ENCODE results near the gene HIPK2. TPM values are rescaled to one million over a fixed set of nuclear protein-coding genes. Genes with fewer than 3 reads are reported as not detected.

HIPK2 gene
- total RNA-seq, 1 donor from 2014 or later, result 7.7 TPM

DNA sequence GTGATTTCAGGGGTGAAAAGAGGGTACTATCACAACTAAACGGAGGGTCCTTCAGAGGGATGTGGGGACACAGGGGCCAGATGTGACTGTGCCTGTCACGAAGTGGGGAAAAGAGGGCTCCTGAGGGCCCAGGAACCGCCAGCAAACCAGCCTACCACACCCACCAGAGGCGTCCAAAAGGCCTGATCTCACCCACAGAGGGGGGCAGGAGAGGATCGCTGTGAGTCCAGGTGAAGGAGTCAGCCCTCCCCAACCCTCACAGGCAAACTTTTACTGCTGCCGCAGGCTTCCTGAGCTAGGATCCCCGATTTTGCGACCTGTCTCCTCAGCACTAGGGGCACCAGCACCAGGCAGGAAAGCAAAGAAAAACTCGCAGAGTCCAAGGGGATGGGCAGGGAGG lies 64.7 kb downstream of the HIPK2 start:
- DNase-seq, result no peak

DNA sequence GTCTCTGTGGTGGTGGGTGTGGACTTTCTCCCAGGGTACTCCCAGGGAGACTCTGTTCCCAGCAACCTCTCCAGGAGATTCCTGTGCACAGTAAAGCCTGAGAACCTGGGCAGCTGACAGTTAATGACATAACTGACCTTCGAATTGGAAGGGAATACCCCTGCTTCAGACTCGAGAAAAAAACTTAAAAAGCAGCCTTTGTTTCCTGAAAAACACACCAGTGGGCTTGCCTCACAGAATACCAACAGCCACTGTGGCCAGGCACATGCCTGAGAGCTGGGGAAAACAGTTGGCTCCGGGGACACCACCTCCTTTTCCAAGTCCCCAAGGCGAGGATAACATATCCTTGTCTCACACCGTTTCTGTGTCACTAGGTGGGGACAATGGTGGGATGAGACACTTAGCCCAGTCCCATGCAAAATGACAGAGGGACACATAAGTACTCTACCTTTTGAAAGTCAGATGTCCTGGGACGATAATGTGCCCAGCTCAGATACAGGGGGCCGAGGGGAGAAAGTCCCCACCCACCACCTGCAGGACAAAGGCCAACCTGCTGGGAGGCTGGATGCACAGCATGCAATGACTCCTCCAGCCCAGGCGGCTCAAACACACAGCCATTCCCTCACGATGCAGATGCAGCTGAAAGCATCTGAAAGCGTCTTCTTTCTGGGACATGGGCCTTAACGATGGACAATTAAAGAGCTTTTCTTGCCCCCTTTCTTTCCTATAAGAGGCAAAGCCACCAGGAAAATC lies 65.6 kb downstream of the HIPK2 start:
- no peak for DNase-seq

DNA sequence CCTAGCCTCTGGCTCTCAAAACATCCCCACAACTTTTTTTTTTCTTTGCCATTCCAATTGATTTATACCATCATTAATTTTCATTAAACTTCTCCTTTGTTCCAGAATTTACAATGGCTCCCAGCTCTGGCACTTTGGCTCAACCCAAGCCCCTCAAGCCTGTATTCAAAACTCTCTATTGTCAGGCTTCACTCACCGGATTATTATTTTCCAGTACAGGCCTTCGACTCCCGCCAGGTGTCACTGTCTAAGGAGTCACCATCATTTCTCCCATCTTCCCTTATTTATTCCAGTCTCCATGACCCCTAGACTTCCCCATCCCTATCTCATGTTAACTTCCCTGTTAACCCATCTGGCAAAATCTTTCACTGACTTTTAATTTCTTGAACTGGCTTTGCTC lies 67.8 kb downstream of the HIPK2 start:
- DNase-seq, result no peak

DNA sequence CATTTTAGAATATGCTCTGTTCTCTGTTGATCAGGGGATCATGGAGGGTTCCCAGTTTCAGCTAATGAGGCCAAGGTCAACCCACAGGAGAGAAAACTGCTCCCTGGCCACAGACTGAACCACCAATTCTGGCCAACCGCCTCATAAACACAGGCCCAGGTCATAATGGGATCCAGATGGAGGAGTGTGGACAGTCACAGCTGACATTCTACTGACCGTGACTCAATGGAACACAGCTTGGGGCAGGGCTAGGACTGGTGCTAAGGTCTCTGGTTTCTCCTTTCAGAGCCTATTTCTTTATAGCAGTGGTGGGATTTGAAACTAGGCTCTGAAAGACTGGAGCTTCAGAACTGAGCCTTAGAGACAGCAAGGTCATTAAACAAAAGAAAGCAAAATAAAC lies 68.3 kb downstream of the HIPK2 start:
- no peak for DNase-seq

DNA sequence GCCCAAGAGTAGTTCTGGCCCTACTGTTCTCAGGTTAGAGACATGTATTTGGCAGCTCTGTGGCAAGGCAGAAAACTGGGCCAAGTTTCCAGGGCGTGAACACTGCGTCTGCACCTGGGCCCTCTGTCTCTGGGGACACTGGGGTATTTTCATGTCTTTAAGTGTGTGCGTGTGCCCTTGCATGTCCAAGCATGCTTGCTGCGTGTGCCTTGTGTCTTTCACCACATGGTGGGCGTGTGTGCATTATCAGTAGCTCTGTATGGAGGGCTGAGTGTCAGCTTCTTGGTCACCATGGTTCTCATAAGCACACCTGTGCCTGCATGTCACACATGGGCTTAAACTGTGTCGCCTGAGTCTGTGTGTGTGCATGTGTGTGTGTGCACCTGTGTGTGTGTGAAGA lies 69.3 kb downstream of the HIPK2 start:
- no peak for DNase-seq

DNA sequence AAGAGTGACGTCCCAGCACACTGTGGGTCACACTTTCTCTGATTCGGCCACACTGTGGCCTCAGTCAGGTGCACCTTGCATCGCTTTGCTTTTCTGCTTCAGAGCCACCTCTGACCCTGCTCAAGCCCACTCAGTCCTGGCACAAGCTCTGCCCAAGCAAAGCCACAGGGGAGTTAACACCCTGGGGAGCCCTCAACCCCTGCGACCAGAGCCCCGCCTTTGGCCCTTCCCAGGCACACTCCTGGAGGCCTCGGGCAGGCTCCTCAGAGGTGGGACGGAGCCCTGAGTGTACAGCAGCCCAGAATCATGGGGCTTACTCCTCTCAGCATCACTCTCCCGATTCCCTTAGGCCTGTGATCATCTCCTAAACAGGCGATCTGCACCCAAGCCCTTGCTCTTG lies 71.0 kb downstream of the HIPK2 start:
- no peak for DNase-seq

DNA sequence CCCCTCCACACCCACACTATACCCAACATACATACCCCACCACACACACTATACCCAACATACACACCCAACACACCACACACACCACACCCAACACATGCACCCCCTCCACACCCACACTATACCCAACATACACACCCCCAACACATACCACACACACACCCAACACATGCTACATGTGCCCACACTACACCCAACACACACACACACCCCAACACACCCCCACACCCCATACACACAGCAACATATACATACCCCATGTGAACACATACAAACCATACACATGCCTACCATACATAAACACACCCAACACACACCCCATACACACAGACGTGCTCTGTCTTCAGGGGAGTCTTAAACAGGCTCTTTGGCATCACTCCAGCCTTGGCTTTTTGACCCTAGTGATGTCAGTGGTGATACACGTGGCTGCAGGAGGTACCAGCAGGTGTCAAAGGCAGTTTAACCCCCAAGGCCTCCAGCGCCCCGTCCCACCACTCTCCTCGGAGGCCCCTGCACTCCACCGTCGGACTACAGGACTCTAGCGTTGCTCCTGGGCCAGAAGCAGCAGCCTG lies 73.4 kb downstream of the HIPK2 start:
- no peak for DNase-seq

DNA sequence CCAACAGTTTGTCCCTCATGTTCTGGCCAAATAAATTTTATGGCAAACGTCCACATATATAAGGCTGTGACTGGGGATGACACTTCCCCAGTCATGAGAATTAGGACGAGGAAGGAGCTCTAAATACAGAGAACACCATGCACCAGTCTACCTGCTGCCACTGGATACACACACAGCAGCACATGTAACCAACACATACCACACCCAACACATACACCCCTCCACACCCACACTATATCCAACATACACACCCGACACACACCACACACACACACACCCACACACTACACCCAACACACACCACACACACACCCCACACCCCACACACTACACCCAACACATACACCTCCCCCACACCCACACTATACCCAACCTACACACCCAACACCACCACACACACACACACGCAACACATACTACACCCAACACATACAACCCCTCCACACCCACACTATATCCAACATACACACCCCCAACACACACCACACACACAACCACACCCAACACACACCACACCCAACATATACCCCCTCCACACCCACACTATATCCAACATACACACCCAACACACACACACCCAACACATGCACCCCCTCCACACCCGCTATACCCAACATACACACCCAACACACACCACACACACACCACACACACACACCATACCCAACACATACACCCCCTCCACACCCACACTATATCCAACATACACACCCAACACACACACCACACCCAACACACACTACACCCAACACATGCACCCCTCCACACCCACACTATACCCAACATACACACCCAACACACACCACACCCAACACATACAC lies 74.1 kb downstream of the HIPK2 start:
- no peak for DNase-seq

DNA sequence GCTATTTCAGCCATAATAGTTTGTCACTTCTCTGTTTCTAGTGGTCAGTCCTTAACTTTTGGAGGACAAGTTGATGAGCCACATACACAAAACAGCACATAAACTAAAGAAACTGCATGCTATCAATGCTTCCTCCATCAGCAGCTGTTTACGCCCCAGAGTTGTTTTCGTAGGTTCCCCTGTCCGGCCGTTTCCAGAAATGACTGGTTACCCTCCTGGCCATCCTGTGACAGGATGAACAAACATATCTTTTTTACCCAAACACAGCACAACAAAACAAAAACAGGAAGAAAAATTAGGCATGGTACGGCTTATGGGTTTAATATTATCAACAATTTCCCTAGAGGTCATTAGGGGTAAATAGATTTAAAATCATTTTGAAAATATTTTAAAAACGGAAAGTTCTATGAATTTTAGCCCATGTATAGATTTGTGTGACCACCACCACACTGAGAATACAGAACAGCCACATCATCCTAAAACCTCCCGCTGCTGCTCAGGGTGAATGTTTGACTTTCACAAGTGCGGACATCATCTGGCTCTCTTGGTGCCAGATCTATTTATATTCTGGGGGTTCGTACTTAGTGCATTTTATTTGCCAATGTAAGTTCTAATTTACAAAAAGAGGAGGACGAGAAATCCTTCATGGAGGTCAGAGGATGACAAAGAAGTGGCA lies 74.8 kb downstream of the HIPK2 start:
- no peak for DNase-seq

DNA sequence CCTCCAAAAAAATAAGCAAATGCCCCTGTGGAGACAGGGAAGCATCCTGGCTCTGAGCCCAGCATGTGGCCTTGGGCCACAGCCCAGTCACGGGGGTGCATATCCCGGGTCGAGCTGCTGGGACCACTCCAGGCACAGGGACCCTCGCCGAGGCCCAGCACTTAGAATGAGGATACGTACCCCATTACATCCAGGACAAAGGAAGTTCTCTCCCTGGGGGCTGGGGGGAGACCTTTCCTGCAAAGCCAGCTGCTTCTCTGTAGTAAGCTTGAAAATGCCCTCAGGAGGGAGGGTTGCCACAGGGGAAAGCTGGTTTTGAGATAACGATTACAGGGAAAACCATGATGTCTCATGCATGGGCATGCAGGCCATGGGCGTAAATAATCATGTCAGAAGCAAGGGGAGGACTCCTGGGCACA lies 75.5 kb downstream of the HIPK2 start:
- no peak for DNase-seq

DNA sequence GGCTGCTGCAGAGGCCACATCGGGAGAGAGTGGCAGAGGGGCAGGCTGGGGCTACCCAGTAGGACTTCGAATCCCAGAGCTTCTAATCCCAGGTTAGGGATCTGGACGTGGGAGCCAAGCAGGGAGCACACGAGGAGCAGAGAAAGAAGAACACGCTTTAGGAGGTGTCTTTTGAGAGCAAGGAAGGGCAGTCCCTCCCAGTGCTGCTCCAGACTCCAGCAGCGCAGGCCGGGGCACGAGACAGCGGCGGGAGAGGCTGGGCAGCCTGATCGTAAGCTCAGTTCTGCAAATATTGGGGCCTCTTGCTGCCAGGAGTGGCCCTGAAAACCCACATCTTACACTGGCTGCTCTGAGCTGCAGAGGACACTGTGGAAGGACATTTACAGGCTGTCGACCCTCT lies 75.9 kb downstream of the HIPK2 start:
- no peak for DNase-seq

DNA sequence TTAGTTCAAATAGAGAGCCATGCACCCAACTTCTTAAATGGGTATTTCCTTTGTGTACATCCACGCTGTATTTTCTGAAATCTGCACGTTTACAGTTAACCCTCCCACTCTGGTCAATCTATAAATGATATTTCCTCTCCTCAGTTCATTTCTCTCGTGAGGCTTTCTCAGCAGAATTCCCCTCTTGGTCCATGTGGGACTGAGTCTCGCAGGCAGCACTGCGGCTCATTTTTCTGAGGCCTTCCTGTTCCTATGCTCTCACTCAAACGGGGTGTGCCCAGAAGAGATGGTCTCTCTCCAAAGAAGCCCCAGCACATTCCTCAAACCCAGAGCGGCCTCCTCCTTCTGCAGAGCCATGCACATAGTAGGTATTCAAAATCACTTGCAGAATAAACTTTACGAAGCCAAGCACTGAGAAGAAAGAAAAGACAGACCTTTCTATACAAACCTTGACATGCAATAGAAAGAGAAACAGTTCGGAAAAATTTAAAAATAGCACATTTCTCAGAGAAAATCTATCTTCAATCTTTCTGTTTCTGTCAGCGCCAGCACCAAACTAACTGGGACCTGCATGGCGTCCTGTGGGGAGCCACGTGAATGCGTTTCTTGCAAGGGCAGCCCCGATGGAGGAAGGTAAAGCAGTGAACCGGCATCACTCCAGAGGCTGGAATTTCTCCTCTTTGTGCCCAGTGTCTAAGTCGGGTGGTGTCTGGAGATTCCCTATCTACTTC lies 77.1 kb downstream of the HIPK2 start:
- no peak for DNase-seq

DNA sequence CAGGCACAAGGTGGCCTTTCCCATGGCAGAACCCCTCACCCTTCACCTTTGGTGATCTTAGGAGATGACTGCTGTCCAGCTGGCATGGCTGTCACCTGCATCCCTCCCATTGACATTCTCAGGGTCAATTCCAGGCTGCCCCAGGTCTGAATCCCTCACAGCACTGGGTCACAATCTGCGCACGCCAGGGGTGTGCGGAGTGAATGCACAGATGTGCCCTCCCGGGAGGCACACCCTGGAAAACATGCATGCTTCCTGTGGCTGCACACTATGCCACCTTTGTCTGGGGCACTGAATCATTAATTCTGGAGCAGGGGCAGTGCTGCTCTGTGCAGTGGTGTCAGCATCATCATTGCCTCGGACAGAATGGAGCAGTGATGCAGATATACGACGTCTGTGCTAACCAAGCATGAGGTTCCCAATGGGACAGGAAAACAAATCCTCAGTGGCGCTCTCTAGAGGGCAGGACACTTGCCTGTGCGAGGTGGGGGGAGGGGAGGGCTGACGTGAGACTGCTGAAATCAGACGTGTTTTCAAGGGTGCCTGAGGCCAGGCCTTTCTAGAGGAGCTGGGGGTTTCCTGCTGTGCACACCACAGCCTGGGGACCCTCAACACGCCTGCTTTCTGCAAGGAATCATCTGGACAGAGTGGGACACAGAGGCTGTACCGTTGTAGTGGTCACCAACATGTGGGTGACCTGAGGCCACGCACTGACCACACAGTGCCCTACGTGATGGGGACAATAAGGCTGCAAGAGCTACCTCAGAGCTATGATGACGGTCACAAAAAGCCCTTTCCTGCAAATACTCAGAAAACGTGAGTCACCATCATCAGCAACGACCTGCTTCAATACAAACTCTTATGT lies 77.9 kb downstream of the HIPK2 start:
- no peak for DNase-seq

DNA sequence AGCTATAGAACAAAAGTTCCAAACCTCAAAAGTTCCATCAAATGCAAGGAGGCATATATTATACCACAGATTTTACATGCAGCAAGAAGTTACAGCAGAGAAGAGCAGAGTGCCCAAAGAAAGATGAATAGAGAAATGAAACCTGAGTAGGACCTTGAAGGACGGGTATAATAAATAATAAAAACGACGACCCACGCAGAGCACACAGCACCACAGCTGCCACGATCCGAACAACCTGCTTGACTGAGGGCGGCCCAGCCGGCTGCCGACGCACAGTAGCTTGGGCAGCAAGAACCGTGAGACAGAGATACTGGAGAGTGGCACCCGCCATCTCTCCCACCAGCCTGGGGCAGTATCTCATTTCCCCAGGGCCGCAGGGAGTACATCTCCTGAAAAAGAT lies 79.0 kb downstream of the HIPK2 start:
- DNase-seq, result no peak

DNA sequence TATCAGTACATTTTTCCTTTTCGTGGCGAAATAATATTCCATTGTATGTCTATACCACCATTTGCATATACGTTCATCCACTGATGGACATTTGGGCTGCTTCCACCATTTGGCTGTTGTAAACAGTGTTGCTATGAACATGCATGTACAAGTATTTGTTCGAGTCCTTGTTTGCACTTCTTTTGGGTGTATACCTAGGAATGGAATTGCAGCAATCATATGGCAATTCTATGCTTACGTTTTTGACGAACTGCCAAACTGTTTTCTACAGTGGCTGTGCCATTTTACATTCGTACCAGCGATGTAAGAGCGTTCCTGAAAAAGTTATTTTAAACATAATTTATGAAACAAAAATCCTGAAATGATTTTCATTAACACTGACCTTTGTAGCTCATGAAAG lies 79.5 kb downstream of the HIPK2 start:
- DNase-seq, result no peak

DNA sequence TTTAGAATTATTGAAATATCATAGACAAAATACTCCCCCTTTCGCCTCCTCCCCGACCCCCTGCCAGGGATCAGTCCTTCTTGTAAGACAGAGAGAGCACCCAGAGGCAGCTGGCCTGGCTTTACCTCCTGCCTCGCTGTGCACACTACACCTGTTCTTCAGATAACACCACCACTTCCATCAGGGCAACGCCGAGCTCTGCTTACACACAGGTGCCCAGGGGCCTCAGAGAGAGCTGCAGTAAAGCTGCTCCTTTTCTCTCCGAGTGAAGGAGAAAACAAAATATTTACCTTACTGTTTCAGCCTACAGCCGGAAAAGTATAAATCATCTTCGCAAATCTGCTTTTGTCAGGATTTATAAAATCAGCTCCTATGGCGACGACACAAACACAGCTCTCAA lies 80.7 kb downstream of the HIPK2 start:
- no peak for DNase-seq

DNA sequence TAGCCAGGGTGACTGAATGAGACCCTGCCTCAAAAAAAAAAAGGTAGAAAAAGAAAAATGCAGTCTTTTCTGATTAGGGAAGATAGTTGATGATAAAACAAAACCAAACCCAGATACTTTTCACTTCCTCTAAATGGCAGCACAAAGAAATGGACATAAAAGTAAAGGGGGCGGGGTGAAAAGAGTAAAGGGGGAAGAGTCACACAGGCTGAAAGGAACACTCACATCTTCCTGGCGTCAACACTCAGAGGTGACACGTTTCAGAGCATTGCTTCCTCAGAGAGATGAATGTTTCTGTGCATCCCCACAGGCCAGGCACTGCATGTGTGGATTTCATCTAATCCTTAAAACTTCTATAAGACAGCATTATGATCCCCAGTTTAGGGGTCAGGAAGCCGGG lies 81.2 kb downstream of the HIPK2 start:
- DNase-seq, result no peak

DNA sequence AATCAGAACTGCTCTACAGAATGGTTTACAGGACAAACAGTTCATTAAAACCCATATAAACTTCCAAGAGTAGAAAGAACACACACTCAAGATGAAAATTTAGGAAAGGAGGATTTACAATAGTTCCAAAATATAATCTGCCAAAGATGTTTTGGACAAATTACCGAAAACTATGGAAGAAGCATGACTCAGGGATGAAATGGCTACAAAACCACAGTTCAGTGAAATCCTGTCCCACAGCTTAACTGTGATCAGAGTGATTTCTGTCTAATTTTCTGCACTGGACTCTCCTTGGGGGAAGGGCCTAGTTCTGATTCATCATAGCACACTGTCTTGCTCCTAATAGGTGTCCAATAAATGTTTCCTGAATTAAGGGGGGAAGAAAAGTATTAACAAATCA lies 82.2 kb downstream of the HIPK2 start:
- DNase-seq, result no peak

DNA sequence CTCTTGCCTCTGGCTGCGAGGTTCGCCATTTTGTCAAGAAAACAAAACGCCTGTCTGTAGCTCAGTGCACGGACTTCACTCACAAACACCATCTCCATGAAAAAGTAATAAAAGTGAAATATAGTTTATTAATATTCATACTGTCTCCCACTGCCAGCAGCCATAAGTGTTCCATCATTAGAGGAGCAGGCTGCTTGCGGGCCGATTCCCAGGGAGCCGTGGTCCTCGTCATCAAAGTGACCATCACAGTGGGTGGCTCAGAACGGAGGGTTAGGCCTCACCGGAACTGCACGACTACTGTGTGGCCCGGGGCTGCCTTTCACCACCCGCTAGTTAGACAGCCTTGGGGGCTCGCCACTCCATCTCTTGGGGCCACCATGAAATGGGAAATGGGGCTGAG lies 82.7 kb downstream of the HIPK2 start:
- no peak for DNase-seq

DNA sequence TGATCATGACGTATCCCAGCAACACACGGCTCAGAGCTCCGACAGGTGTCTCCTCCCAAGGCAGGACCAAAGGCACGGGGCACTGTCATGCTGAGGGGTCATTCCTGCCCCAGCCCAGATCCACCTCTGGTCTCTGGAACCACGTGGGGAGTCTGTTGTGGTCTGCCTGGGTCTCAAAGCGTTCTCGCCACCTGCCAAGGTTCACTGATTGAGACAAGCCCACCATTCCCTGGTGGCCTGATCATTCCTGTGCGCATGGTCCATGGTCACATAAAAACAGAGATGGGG lies 83.5 kb downstream of the HIPK2 start:
- DNase-seq, result no peak

DNA sequence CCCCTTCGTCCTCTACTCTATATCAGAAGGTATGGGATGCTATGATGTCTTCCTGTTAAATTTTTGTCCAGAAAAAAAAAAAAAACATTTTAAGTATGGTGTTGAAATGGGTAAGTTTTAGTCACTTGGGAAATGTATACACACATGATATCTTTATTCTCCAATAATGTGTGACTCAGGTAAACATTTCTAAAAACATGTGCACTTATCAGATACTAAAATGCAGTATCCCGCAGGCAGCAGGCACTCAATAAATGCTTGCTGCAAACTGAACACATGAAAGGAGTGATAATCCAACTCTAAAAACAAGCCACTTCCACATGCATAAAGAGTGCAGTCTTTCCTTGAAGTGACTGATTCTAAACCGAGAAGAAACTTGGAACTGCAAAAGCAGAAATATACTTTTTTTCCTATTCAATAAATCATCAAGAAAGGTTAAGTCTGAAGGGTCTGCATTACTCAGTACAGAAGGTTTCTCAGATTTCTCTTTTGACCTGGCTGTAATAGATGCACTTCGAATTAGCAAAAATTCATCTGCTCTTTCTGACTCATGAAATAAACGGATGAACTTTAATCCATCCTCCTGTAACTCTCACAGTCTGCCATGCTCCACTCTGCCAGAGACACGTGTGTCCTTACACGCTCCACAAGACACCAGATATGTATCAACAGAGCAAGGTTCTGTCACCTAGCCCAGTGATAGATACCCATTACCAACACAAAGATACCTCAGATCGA lies 84.0 kb downstream of the HIPK2 start:
- DNase-seq, result no peak
